ENCODE measurements around the gene SCN1B.

The SCN1B gene

DNA sequence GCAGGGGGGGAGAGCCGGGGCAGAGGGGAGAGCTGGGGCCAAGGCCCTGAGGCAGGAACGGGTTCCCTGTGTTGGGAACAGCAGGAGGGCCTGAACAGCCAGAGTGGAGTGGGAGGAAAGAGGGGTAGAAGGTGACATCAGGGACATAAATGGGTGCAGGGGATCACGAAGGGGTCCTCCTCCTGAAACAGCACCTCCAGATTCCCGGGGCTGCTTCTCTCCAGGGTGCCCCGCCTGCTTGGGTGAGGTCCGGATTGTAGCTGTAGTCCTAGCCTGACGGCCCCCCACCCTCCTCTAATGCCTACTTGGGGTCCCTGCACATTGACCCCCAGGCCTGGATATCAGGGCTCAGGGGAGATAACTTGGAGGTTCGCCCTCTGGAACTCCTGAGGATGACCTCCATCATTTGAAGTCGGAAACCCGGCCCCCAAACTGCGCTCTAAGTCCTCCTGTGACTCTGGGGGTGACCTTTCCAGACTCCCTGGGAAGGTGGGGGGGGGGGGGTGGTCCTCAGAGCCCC is 473 bp upstream of the SCN1B start:
- H3K4me3 ChIP-seq (ENCODE audit: low read depth in 1 of 2, low read length in 1 of 2) = no peak overlapping the region
- H3K27me3 ChIP-seq = peaks cover 54% of the 10 kb centered on the region
- H3K4me1 ChIP-seq (ENCODE audit: control insufficient read depth in 1 of 2, insufficient read depth in 1 of 2, low read depth in 1 of 2, low read length in 1 of 2) = peaks cover 5 to 6% of the 10 kb centered on the region in 2 experiments

DNA sequence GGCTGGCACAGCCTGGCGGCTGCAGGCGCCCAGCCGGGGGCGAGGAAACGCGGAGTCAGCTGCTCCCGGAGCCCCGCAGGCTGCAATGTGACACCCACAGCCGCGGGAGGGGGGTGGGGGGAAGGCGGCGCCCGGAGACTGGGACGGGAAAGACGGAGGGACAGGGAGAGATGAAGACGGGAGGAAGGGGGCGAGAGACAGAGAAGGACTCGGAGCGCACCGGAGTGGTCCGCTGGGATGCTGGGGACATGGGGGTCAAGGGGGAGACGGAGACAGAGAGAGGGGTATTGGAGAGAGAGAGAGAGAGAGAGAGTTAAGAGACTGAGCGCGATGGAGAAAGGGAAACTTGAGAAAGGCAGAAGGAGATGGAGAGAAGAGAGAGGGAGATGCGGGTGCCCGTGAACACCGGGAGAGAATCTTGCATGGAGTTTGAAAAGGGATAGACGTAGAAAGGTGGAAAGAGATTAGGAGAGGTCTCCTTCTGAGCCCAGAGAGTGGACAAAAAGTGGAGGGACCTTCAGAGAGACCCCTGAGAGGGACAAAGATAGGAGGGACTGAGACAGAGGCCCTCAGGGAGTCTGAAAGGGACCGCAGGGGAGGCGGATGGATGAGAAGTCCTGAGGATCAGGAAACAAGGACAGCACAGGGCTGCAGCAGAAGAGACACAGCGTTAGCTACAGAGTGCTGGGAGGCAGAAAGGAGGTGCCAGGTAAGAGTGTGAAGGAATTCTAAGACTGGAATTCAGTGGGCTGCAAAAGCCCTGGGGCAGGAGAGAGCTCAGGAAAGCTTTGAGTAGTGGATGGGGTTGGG is 1.0 kb downstream of the SCN1B start:
- Histone ChIP-seq H3K9me3 (no peaks in the 10 kb centered on the region), H3K4me3 (ENCODE audit: low read depth in 1 of 2, low read length in 1 of 2) (no peak overlapping the region)
- TF ChIP-seq, protein P1, sequence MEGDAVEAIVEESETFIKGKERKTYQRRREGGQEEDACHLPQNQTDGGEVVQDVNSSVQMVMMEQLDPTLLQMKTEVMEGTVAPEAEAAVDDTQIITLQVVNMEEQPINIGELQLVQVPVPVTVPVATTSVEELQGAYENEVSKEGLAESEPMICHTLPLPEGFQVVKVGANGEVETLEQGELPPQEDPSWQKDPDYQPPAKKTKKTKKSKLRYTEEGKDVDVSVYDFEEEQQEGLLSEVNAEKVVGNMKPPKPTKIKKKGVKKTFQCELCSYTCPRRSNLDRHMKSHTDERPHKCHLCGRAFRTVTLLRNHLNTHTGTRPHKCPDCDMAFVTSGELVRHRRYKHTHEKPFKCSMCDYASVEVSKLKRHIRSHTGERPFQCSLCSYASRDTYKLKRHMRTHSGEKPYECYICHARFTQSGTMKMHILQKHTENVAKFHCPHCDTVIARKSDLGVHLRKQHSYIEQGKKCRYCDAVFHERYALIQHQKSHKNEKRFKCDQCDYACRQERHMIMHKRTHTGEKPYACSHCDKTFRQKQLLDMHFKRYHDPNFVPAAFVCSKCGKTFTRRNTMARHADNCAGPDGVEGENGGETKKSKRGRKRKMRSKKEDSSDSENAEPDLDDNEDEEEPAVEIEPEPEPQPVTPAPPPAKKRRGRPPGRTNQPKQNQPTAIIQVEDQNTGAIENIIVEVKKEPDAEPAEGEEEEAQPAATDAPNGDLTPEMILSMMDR (IDR thresholded peaks at IDR 0.05) = no peak

More for the DNA sequence above, 473 bp upstream of the SCN1B start:
- Histone ChIP-seq H3K36me3 (peaks cover 42% of the 10 kb centered on the region), H3K27ac (no peak overlapping the region), H3K9me3 (no peaks in the 10 kb centered on the region)
- TF ChIP-seq, protein P1 (IDR thresholded peaks at IDR 0.05) = no peak

DNA sequence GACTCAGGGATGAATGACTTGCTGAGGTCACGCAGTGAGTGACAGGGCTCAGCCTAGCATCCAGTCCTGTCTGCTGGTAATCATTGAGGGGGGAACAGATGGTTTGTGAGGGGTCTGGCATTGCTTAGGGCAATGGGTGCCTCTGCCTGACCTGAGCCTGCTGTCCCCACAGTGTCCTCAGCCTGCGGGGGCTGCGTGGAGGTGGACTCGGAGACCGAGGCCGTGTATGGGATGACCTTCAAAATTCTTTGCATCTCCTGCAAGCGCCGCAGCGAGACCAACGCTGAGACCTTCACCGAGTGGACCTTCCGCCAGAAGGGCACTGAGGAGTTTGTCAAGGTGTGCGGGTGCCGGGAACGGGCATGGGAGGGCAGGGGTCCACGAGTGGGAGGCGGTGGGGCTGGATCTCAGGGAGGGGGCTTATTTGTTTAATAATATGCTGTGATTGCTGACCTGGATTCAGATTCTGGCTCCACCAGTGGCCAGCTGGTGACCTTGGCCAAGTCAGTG is 2.1 kb downstream of the SCN1B start:
- no peak overlapping the region for H3K4me3 ChIP-seq (ENCODE audit: low read depth in 1 of 2, low read length in 1 of 2)
- H3K27ac ChIP-seq = no peak overlapping the region
- peaks cover 5 to 6% of the 10 kb centered on the region in 2 experiments for H3K4me1 ChIP-seq (ENCODE audit: control insufficient read depth in 1 of 2, insufficient read depth in 1 of 2, low read depth in 1 of 2, low read length in 1 of 2)
- peaks cover 16% of the 10 kb centered on the region for H3K36me3 ChIP-seq
- TF ChIP-seq, protein P1 (IDR thresholded peaks at IDR 0.05) = no peak
- peaks cover 61% of the 10 kb centered on the region for H3K27me3 ChIP-seq
- H3K9me3 ChIP-seq = no peaks in the 10 kb centered on the region

More for the DNA sequence above, 1.0 kb downstream of the SCN1B start:
- Histone ChIP-seq H3K36me3 (peaks cover 27% of the 10 kb centered on the region), H3K4me1 (ENCODE audit: control insufficient read depth in 1 of 2, insufficient read depth in 1 of 2, low read depth in 1 of 2, low read length in 1 of 2) (peaks cover 5 to 6% of the 10 kb centered on the region in 2 experiments), H3K27ac (no peak overlapping the region), H3K27me3 (peaks cover 54% of the 10 kb centered on the region)

DNA sequence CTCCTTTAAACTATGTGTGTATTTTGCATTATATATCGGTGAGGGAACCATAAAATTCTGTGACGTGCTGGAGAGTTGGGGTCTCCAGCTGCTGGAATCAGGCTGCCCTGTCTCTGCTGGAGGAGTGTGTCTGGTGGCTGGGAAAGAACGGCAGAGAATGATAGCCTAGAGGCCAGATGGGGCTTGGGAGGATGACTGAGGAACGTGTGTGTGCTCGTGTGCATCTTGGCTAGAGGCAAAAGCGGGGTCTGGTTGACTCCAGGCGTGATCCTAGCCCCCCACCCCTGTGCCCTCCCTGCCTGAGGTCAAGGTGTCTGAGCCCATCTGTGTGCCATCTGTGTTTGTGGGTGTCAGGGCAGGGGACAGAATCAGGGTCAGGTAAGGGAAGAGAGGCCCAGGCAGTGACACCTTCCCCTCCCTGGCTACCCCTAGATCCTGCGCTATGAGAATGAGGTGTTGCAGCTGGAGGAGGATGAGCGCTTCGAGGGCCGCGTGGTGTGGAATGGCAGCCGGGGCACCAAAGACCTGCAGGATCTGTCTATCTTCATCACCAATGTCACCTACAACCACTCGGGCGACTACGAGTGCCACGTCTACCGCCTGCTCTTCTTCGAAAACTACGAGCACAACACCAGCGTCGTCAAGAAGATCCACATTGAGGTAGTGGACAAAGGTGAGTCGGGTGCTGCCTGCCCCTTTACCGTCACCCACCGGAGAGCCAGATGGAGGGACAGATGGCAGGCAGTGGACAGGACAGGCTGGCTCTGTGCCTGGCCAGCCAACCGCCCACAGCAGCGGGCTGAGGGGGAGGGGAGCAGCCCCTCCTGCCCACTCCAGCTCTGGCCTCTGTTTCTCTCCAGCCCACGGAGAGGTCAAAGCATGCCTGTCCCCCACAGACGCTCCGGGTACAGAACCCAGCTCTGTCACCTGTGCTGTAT is 3.1 kb downstream of the SCN1B start:
- peaks cover 71% of the 10 kb centered on the region for H3K27me3 ChIP-seq
- H3K4me1 ChIP-seq (ENCODE audit: control insufficient read depth in 1 of 2, insufficient read depth in 1 of 2, low read depth in 1 of 2, low read length in 1 of 2) = peaks cover 5 to 6% of the 10 kb centered on the region in 2 experiments
- TF ChIP-seq, protein P1 (IDR thresholded peaks at IDR 0.05) = no peak
- H3K36me3 ChIP-seq = peaks cover 7% of the 10 kb centered on the region
- no peaks in the 10 kb centered on the region for H3K9me3 ChIP-seq
- H3K27ac ChIP-seq = no peak overlapping the region
- no peak overlapping the region for H3K4me3 ChIP-seq (ENCODE audit: low read depth in 1 of 2, low read length in 1 of 2)

DNA sequence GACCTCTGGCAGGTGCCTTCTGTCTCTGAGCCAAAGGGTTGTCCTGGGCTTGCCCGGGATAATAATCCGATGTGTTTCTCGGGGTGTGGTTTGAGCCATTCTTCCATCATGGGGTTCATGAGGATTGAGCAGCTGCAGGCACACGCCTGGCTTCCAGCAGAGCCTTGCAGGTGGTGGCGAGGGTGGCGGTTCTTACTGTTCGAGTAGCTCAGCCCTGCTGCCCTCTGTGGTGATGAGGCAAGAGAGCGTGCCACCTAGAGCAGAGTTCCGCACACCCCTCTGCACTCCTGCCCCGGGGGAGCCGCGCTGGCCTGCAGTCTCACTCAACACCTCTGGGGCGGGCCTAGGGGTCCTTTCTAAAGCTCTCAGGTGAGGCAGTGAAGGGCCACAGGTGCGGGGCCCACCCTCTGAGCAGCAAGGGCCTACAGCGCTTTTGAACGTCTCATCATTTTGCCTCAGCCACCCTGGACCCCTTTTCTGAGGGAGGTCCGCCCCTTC is 3.8 kb downstream of the SCN1B start:
- Histone ChIP-seq H3K9me3 (no peaks in the 10 kb centered on the region), H3K27me3 (peaks cover 75% of the 10 kb centered on the region), H3K36me3 (peaks cover 1% of the 10 kb centered on the region), H3K27ac (no peak overlapping the region), H3K4me1 (ENCODE audit: control insufficient read depth in 1 of 2, insufficient read depth in 1 of 2, low read depth in 1 of 2, low read length in 1 of 2) (peaks cover 5 to 6% of the 10 kb centered on the region in 2 experiments), H3K4me3 (ENCODE audit: low read depth in 1 of 2, low read length in 1 of 2) (no peak overlapping the region)
- TF ChIP-seq, protein P1 (IDR thresholded peaks at IDR 0.05) = no peak

All from neutrophil (primary cell).